ENCODE results near the gene SLC12A5. TPM values are rescaled to one million over a fixed set of nuclear protein-coding genes. Genes with fewer than 3 reads are reported as not detected.
A peak's percentile ranks its signal among the peaks of the same experiment; 100 is the strongest.

The SLC12A5 gene
- total and polyA plus RNA-seq, 9 of the 15 experiments (the other 6 are each of a cell fraction or from before 2014, with no cell fraction given) = 0.36 to 7.5 (median 2.1) TPM

DNA sequence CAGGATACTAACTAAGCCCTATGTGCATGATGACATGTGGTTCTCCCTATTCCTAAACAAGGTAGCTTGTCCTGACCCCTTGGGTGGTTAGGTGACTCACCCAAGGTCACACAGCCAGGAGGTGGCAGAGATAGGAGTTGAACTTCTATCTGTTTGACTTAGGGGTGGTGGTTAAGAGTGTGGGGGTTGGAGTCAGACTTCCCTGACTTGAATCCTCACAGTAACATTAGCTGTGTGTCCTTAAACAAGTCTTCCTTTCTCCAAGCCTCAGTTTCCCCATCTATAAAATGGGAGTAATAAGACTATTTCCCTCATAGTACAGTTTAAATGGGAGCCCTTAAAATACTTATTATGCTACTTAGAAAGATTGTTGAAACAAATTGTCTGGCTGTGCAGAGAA is 21.9 kb downstream of the SLC12A5 start (continued):
- TF ChIP-seq PHF8 (IDR thresholded peaks at IDR 0.05; ENCODE audit: borderline replicate concordance, low read length) (no peak), L3MBTL2 (IDR thresholded peaks at IDR 0.05) (no peak), DEAF1 (CRISPR knock-in tag; IDR thresholded peaks at IDR 0.05) (no peak), BCOR (IDR thresholded peaks at IDR 0.05) (peak; percentile 68), ILK (tag; IDR thresholded peaks at IDR 0.05; ENCODE audit: borderline replicate concordance, low read depth) (no peak), ARID1B (IDR thresholded peaks at IDR 0.05) (0 out of 2 replicates have a peak, but pooled peaks have one; percentile 6), RHOXF2B (CRISPR knock-in tag; conservative IDR thresholded peaks at IDR 0.05) (no peak), ZNF124 (CRISPR knock-in tag; IDR thresholded peaks at IDR 0.05) (no peak), USF1 (CRISPR knock-in tag; IDR thresholded peaks at IDR 0.05) (no peak), HMBOX1 (IDR thresholded peaks at IDR 0.05) (peak; percentile 84; the same call in 1 of the 2 replicates), FOXM1 (IDR thresholded peaks at IDR 0.05; ENCODE audit: low read depth) (no peak), FOXM1 (CRISPR knock-in tag; IDR thresholded peaks at IDR 0.05; ENCODE audit: low read depth) (no peak), ELF2 (CRISPR knock-in tag; IDR thresholded peaks at IDR 0.05) (no peak), SAP30 (IDR thresholded peaks at IDR 0.05; ENCODE audit: borderline replicate concordance, insufficient read depth, low read depth, low read length, poor library complexity, severe bottlenecking) (no peak), SAFB (IDR thresholded peaks at IDR 0.05; ENCODE audit: borderline replicate concordance, low read depth, low read length) (no peak), XRCC5 (IDR thresholded peaks at IDR 0.05; ENCODE audit: low read depth, low read length) (no peak), MCM5 (IDR thresholded peaks at IDR 0.05; ENCODE audit: low read depth) (no peak)
- TF ChIP-seq, protein P1, sequence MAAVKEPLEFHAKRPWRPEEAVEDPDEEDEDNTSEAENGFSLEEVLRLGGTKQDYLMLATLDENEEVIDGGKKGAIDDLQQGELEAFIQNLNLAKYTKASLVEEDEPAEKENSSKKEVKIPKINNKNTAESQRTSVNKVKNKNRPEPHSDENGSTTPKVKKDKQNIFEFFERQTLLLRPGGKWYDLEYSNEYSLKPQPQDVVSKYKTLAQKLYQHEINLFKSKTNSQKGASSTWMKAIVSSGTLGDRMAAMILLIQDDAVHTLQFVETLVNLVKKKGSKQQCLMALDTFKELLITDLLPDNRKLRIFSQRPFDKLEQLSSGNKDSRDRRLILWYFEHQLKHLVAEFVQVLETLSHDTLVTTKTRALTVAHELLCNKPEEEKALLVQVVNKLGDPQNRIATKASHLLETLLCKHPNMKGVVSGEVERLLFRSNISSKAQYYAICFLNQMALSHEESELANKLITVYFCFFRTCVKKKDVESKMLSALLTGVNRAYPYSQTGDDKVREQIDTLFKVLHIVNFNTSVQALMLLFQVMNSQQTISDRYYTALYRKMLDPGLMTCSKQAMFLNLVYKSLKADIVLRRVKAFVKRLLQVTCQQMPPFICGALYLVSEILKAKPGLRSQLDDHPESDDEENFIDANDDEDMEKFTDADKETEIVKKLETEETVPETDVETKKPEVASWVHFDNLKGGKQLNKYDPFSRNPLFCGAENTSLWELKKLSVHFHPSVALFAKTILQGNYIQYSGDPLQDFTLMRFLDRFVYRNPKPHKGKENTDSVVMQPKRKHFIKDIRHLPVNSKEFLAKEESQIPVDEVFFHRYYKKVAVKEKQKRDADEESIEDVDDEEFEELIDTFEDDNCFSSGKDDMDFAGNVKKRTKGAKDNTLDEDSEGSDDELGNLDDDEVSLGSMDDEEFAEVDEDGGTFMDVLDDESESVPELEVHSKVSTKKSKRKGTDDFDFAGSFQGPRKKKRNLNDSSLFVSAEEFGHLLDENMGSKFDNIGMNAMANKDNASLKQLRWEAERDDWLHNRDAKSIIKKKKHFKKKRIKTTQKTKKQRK (IDR thresholded peaks at IDR 0.05; ENCODE audit: borderline replicate concordance, low read depth, low read length) = no peak
- TF ChIP-seq, protein P2, sequence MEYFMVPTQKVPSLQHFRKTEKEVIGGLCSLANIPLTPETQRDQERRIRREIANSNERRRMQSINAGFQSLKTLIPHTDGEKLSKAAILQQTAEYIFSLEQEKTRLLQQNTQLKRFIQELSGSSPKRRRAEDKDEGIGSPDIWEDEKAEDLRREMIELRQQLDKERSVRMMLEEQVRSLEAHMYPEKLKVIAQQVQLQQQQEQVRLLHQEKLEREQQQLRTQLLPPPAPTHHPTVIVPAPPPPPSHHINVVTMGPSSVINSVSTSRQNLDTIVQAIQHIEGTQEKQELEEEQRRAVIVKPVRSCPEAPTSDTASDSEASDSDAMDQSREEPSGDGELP (CRISPR knock-in tag; IDR thresholded peaks at IDR 0.05; ENCODE audit: borderline replicate concordance) = no peak
- TF ChIP-seq, protein P3, sequence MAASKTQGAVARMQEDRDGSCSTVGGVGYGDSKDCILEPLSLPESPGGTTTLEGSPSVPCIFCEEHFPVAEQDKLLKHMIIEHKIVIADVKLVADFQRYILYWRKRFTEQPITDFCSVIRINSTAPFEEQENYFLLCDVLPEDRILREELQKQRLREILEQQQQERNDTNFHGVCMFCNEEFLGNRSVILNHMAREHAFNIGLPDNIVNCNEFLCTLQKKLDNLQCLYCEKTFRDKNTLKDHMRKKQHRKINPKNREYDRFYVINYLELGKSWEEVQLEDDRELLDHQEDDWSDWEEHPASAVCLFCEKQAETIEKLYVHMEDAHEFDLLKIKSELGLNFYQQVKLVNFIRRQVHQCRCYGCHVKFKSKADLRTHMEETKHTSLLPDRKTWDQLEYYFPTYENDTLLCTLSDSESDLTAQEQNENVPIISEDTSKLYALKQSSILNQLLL (CRISPR knock-in tag; IDR thresholded peaks at IDR 0.05; ENCODE audit: borderline replicate concordance) = no peak

All from K562 (cell line).